GM12878 (cell line): Measurements from ENCODE around the gene ADAMTS17.

Source experiments
- BRCA1 ChIP-seq: IDR thresholded peaks from 2 replicates; pipeline ENCODE4 v1.6.1; 2011; ENCODE audit warnings: low read depth, low read length, improper control_type of control experiment
- CTCF ChIP-seq, 3 experiments: IDR thresholded peaks in 2 of 3; conservative IDR thresholded peaks in 1 of 3; 2 replicates each; pipeline ENCODE4 v1.5.1; 2011; ENCODE audit warnings: low read depth in 3 of 3, low read length in 3 of 3, mild to moderate bottlenecking in 3 of 3, control low read depth in 2 of 3, moderate library complexity in 2 of 3, inconsistent platforms in 1 of 3, mixed read lengths in 1 of 3; ENCODE audit not compliant: control insufficient read depth in 2 of 3, insufficient read depth in 1 of 3; ENCODE audit errors: extremely low read depth in 1 of 3
- FOXM1 ChIP-seq: IDR thresholded peaks from 2 replicates; pipeline ENCODE4 v1.6.1; 2012; ENCODE audit warnings: low read depth, mild to moderate bottlenecking, inconsistent platforms, low read length, moderate library complexity
- IRF5 ChIP-seq: fragments of 450-650 bp; IDR thresholded peaks from 2 replicates; pipeline ENCODE4 v1.6.1; 2017; ENCODE audit warnings: borderline replicate concordance
- MYC ChIP-seq: IDR thresholded peaks from 2 replicates; pipeline ENCODE4 v1.6.1; 2011; ENCODE audit warnings: mild to moderate bottlenecking, low read length, moderate library complexity, inconsistent platforms; ENCODE audit not compliant: insufficient read depth, insufficient replicate concordance, insufficient read length, severe bottlenecking
- NR2C2 ChIP-seq: IDR thresholded peaks from 2 replicates; pipeline ENCODE4 v1.6.1; 2011; ENCODE audit warnings: borderline replicate concordance, low read depth; ENCODE audit not compliant: control insufficient read depth, insufficient read length
- PAX8 ChIP-seq: fragments of 450-650 bp; IDR thresholded peaks from 2 replicates; pipeline ENCODE4 v1.6.1; 2017; ENCODE audit warnings: mild to moderate bottlenecking, moderate library complexity
- POLR2A ChIP-seq: IDR thresholded peaks from 2 replicates; pipeline ENCODE4 v1.6.1; 2011; ENCODE audit warnings: low read depth, mild to moderate bottlenecking, low read length
- POU2F2 ChIP-seq: IDR thresholded peaks from 3 replicates; pipeline ENCODE4 v1.6.1; 2011; ENCODE audit warnings: low read depth, mild to moderate bottlenecking, low read length, borderline replicate concordance
- RCOR1 ChIP-seq: conservative IDR thresholded peaks from 2 replicates; pipeline ENCODE4 v1.6.1; 2012; ENCODE audit warnings: low read depth, low read length, improper control_type of control experiment
- SIN3A ChIP-seq: IDR thresholded peaks from 2 replicates; pipeline ENCODE4 v1.6.1; 2012; ENCODE audit warnings: low read depth, low read length, improper control_type of control experiment
- TCF12 ChIP-seq: IDR thresholded peaks from 2 replicates; pipeline ENCODE4 v1.6.1; 2011; ENCODE audit warnings: low read depth, mild to moderate bottlenecking, low read length
- ZNF274 ChIP-seq: IDR thresholded peaks from one replicate; pipeline ENCODE4 v1.8.0; 2011; ENCODE audit not compliant: insufficient read length, insufficient read depth

GRCh38 chr15:100109486-100110035, 232.2 kb downstream of the ADAMTS17 start:
- TF ChIP-seq SIN3A (no peak), CTCF (IDR thresholded peaks at IDR 0.05 in 2 of 3, conservative IDR thresholded peaks at IDR 0.05 in 1 of 3; ENCODE audit: control insufficient read depth in 2 of 3, extremely low read depth in 1 of 3, insufficient read depth in 1 of 3, low read depth in 3 of 3, low read length in 3 of 3) (no peak), PAX8 (no peak), IRF5 (no peak), TCF12 (no peak), POLR2A (no peak), NR2C2 (no peak), FOXM1 (no peak), BRCA1 (no peak), POU2F2 (no peak), RCOR1 (no peak), MYC (no peak), ZNF274 (no peak)
